HepG2 (cell line): ENCODE data around the gene GFOD1. TPM values are rescaled to one million over a fixed set of nuclear protein-coding genes. Genes with fewer than 3 reads are reported as not detected.

Experiments
- ARNT2 ChIP-seq: sonication (generic); formaldehyde crosslinking; IDR thresholded peaks from 2 replicates; pipeline ENCODE4 v1.8.0; 2022; ENCODE audit warnings: mild to moderate bottlenecking, low read depth, missing genetic modification reagents, moderate library complexity
- BHLHE40 ChIP-seq: IDR thresholded peaks from 2 replicates; pipeline ENCODE4 v1.6.1; 2011; ENCODE audit warnings: low read length, improper control_type of control experiment
- NBN ChIP-seq: fragments of 450-650 bp; conservative IDR thresholded peaks from 2 replicates; pipeline ENCODE4 v1.6.1; 2017
- SP140L ChIP-seq: sonication (generic); formaldehyde crosslinking; IDR thresholded peaks from 2 replicates; pipeline ENCODE4 v1.4.0; 2020; ENCODE audit warnings: missing genetic modification reagents, borderline replicate concordance
- SUZ12 ChIP-seq: fragments of 150-350 bp; IDR thresholded peaks from 2 replicates; pipeline ENCODE4 v1.6.1; 2014; ENCODE audit warnings: low read depth, low read length
- TCF7 ChIP-seq: sonication (generic); IDR thresholded peaks from 2 replicates; pipeline ENCODE4 v1.6.1; 2016; ENCODE audit warnings: antibody characterized with exemption, low read depth
- ZFP1 ChIP-seq: IDR thresholded peaks from 2 replicates; pipeline ENCODE4 v1.6.1; 2016
- ZNF501 ChIP-seq: sonication (generic); formaldehyde crosslinking; IDR thresholded peaks from 2 replicates; pipeline ENCODE4 v1.5.1; 2020; ENCODE audit warnings: mild to moderate bottlenecking, moderate library complexity, missing genetic modification reagents
- ZNF543 ChIP-seq: sonication (generic); formaldehyde crosslinking; IDR thresholded peaks from 2 replicates; pipeline ENCODE4 v1.4.0; 2020; ENCODE audit warnings: mild to moderate bottlenecking, missing genetic modification reagents
- ZNF547 ChIP-seq: sonication (generic); formaldehyde crosslinking; IDR thresholded peaks from 2 replicates; pipeline ENCODE4 v1.5.1; 2020; ENCODE audit warnings: mild to moderate bottlenecking, missing genetic modification reagents
- ZNF709 ChIP-seq: sonication (generic); formaldehyde crosslinking; IDR thresholded peaks from 2 replicates; pipeline ENCODE4 v1.5.0; 2020; ENCODE audit warnings: mild to moderate bottlenecking, missing genetic modification reagents
- ZNF879 ChIP-seq: sonication (generic); formaldehyde crosslinking; IDR thresholded peaks from 2 replicates; pipeline ENCODE4 v1.8.1; 2023; ENCODE audit warnings: missing genetic modification reagents
- polyA plus RNA-seq, 8 experiments: library from polyadenylated mRNA; depleted of rRNA in 3 of 8; stranded (reverse) in 7 of 8; unstranded in 1 of 8; fragments of >200 nt; fragmentation: Illumina TruSeq in 4 of 8; extraction: Trizol in 4 of 8; gene quantifications; 2 replicates each; pipeline versions ENCODE4 v1.2.1 to v1.2.3, GENCODE V29; 2011 to 2016; ENCODE audit warnings: low read depth in 4 of 8, missing spikeins in 1 of 8, mixed read lengths in 1 of 8; ENCODE audit not compliant: insufficient read depth in 1 of 8
- total RNA-seq, 5 experiments: library from RNA; depleted of rRNA; stranded (reverse); fragments of >200 nt; fragmentation: Illumina TruSeq; extraction: Trizol; gene quantifications; 2 replicates each; pipeline ENCODE4 v1.2.3, GENCODE V29; 2016; ENCODE audit warnings: low read depth in 1 of 5
- TF ChIP-seq, protein P1 (sequence below): sonication (generic); formaldehyde crosslinking; IDR thresholded peaks from 2 replicates; pipeline ENCODE4 v1.5.0; 2020; ENCODE audit warnings: missing genetic modification reagents
- TF ChIP-seq, protein P2 (sequence below): sonication (generic); formaldehyde crosslinking; IDR thresholded peaks from 2 replicates; pipeline ENCODE4 v1.5.0; 2020; ENCODE audit warnings: mild to moderate bottlenecking, missing genetic modification reagents, borderline replicate concordance
- TF ChIP-seq, protein P3 (sequence below): sonication (generic); formaldehyde crosslinking; IDR thresholded peaks from 2 replicates; pipeline ENCODE4 v1.5.0; 2020; ENCODE audit warnings: missing genetic modification reagents
- TF ChIP-seq, protein P4 (sequence below): sonication (generic); formaldehyde crosslinking; IDR thresholded peaks from 2 replicates; pipeline ENCODE4 v1.4.0; 2020; ENCODE audit warnings: missing genetic modification reagents, borderline replicate concordance

GFOD1 gene
- total and polyA plus RNA-seq, 2 of the 13 experiments (the other 11 are each of a cell fraction or from before 2014, with no cell fraction given), result 1.9 to 6.4 TPM

DNA sequence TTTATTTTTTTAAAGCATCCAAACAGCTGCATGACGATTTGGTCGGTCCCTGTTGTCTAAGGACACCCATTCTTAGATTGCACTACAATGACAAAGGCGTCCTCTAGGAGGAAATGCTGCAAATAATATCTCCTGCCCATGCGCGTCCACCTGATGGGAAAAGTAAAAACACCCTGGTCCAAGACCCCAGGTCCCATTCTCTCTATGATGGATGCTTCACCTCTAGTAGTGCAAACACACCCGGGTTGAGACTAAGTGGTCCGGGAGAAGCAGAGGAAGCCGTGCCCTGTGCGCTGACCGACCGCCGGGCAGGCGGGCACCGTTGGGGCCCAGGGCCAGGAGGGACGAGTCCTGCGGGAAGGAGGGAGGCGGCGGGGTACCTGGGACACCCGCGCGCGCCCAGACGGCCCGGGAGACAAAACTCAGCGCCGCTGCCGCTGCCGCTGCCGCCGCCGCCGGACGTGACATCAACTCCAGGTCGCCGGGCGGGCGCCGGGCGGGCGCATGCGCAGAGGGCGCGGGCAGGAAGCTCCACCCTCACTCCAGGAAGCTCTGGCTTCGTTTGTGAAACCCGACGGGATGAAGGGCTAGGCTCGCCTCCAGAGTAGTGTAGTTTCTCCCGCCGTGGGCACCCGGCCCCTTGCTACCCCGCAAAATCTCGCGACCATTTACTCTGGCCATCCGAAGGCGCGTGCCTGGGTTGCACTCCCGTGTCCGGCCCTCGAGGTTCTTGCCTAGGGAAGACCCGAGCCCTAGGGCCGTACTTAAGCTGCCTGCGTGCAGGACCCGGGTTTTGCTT lies 159.1 kb downstream of the GFOD1 start, which contains the start of gene TBC1D7 (continued):
- TF ChIP-seq ZNF543 (peak; percentile 13; the same call in 1 of the 2 replicates), BHLHE40 (no peak), ZNF547 (CRISPR knock-in tag) (no peak), ZNF879 (CRISPR knock-in tag) (no peak), NBN (no peak), TCF7 (no peak; the same call in 1 of the 2 replicates), ZNF709 (CRISPR knock-in tag) (peak; percentile 59; the same call in 1 of the 2 replicates), SUZ12 (no peak), SP140L (CRISPR knock-in tag) (no peak), ARNT2 (CRISPR knock-in tag) (peak; percentile 59; the same call in 1 of the 2 replicates), ZFP1 (CRISPR knock-in tag) (no peak), ZNF501 (peak; percentile 99)
- TF ChIP-seq, protein P1, sequence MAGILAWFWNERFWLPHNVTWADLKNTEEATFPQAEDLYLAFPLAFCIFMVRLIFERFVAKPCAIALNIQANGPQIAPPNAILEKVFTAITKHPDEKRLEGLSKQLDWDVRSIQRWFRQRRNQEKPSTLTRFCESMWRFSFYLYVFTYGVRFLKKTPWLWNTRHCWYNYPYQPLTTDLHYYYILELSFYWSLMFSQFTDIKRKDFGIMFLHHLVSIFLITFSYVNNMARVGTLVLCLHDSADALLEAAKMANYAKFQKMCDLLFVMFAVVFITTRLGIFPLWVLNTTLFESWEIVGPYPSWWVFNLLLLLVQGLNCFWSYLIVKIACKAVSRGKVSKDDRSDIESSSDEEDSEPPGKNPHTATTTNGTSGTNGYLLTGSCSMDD (CRISPR knock-in tag), result no peak
- TF ChIP-seq, protein P2, sequence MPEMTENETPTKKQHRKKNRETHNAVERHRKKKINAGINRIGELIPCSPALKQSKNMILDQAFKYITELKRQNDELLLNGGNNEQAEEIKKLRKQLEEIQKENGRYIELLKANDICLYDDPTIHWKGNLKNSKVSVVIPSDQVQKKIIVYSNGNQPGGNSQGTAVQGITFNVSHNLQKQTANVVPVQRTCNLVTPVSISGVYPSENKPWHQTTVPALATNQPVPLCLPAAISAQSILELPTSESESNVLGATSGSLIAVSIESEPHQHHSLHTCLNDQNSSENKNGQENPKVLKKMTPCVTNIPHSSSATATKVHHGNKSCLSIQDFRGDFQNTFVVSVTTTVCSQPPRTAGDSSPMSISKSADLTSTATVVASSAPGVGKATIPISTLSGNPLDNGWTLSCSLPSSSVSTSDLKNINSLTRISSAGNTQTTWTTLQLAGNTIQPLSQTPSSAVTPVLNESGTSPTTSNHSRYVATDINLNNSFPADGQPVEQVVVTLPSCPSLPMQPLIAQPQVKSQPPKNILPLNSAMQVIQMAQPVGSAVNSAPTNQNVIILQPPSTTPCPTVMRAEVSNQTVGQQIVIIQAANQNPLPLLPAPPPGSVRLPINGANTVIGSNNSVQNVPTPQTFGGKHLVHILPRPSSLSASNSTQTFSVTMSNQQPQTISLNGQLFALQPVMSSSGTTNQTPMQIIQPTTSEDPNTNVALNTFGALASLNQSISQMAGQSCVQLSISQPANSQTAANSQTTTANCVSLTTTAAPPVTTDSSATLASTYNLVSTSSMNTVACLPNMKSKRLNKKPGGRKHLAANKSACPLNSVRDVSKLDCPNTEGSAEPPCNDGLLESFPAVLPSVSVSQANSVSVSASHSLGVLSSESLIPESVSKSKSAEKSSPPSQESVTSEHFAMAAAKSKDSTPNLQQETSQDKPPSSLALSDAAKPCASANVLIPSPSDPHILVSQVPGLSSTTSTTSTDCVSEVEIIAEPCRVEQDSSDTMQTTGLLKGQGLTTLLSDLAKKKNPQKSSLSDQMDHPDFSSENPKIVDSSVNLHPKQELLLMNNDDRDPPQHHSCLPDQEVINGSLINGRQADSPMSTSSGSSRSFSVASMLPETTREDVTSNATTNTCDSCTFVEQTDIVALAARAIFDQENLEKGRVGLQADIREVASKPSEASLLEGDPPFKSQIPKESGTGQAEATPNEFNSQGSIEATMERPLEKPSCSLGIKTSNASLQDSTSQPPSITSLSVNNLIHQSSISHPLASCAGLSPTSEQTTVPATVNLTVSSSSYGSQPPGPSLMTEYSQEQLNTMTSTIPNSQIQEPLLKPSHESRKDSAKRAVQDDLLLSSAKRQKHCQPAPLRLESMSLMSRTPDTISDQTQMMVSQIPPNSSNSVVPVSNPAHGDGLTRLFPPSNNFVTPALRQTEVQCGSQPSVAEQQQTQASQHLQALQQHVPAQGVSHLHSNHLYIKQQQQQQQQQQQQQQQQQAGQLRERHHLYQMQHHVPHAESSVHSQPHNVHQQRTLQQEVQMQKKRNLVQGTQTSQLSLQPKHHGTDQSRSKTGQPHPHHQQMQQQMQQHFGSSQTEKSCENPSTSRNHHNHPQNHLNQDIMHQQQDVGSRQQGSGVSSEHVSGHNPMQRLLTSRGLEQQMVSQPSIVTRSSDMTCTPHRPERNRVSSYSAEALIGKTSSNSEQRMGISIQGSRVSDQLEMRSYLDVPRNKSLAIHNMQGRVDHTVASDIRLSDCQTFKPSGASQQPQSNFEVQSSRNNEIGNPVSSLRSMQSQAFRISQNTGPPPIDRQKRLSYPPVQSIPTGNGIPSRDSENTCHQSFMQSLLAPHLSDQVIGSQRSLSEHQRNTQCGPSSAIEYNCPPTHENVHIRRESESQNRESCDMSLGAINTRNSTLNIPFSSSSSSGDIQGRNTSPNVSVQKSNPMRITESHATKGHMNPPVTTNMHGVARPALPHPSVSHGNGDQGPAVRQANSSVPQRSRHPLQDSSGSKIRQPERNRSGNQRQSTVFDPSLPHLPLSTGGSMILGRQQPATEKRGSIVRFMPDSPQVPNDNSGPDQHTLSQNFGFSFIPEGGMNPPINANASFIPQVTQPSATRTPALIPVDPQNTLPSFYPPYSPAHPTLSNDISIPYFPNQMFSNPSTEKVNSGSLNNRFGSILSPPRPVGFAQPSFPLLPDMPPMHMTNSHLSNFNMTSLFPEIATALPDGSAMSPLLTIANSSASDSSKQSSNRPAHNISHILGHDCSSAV (CRISPR knock-in tag), result no peak
- TF ChIP-seq, protein P3, sequence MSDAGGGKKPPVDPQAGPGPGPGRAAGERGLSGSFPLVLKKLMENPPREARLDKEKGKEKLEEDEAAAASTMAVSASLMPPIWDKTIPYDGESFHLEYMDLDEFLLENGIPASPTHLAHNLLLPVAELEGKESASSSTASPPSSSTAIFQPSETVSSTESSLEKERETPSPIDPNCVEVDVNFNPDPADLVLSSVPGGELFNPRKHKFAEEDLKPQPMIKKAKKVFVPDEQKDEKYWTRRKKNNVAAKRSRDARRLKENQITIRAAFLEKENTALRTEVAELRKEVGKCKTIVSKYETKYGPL, result 0 out of 2 replicates have a peak, but pooled peaks have one; percentile 33
- TF ChIP-seq, protein P4, sequence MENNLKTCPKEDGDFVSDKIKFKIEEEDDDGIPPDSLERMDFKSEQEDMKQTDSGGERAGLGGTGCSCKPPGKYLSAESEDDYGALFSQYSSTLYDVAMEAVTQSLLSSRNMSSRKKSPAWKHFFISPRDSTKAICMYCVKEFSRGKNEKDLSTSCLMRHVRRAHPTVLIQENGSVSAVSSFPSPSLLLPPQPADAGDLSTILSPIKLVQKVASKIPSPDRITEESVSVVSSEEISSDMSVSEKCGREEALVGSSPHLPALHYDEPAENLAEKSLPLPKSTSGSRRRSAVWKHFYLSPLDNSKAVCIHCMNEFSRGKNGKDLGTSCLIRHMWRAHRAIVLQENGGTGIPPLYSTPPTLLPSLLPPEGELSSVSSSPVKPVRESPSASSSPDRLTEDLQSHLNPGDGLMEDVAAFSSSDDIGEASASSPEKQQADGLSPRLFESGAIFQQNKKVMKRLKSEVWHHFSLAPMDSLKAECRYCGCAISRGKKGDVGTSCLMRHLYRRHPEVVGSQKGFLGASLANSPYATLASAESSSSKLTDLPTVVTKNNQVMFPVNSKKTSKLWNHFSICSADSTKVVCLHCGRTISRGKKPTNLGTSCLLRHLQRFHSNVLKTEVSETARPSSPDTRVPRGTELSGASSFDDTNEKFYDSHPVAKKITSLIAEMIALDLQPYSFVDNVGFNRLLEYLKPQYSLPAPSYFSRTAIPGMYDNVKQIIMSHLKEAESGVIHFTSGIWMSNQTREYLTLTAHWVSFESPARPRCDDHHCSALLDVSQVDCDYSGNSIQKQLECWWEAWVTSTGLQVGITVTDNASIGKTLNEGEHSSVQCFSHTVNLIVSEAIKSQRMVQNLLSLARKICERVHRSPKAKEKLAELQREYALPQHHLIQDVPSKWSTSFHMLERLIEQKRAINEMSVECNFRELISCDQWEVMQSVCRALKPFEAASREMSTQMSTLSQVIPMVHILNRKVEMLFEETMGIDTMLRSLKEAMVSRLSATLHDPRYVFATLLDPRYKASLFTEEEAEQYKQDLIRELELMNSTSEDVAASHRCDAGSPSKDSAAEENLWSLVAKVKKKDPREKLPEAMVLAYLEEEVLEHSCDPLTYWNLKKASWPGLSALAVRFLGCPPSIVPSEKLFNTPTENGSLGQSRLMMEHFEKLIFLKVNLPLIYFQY (CRISPR knock-in tag), result peak; percentile 86
